OCI-LY3 (cell line): Measurements from ENCODE around the gene MCTP2.

Source experiments
- H2AFZ ChIP-seq: fragments of 200-600, 300-600 bp; shearing (Covaris generic); 2 replicates; pipeline ENCODE4 v1.6.0; 2014; ENCODE audit warnings: antibody characterized with exemption, low read depth, low read length
- H3K27ac ChIP-seq: fragments of 200-600, 300-600 bp; sonication (generic); 2 replicates; pipeline ENCODE4 v1.5.1; 2014; ENCODE audit warnings: mild to moderate bottlenecking, low read length, moderate library complexity, mixed read lengths
- H3K27me3 ChIP-seq: fragments of 200-600, 300-600 bp; sonication (generic); 2 replicates; pipeline ENCODE4 v1.6.1; 2014; ENCODE audit warnings: low read depth, low read length, mixed read lengths
- H3K36me3 ChIP-seq: fragments of 200-600, 300-600 bp; sonication (generic); replicated peaks from 2 replicates; pipeline ENCODE3; 2014; ENCODE audit warnings: low read depth, low read length, mixed read lengths
- H3K4me1 ChIP-seq: fragments of 300-600, 200-600 bp; sonication (generic); 2 replicates; pipeline ENCODE4 v1.6.1; 2014; ENCODE audit warnings: low read length, mixed read lengths
- H3K4me2 ChIP-seq: fragments of 200-600, 300-600 bp; sonication (generic); 2 replicates; pipeline ENCODE4 v1.6.1; 2014; ENCODE audit warnings: low read length, mixed read lengths
- H3K4me3 ChIP-seq: fragments of 300-600, 200-600 bp; sonication (generic); 2 replicates; pipeline ENCODE4 v1.5.1; 2014; ENCODE audit warnings: antibody characterized with exemption, mild to moderate bottlenecking, low read length, moderate library complexity
- H3K79me2 ChIP-seq: fragments of 300-600, 200-600 bp; shearing (Covaris generic); 2 replicates; pipeline ENCODE4 v1.6.1; 2014; ENCODE audit warnings: mild to moderate bottlenecking, low read length, mixed read lengths
- H3K9ac ChIP-seq: fragments of 300-600, 200-600 bp; shearing (Covaris generic); 2 replicates; pipeline ENCODE4 v1.6.0; 2014; ENCODE audit warnings: mild to moderate bottlenecking, low read length, moderate library complexity
- H3K9me3 ChIP-seq: fragments of 200-600, 300-600 bp; shearing (Covaris generic); 2 replicates; pipeline ENCODE4 v1.6.1; 2014; ENCODE audit warnings: low read length, mixed read lengths; ENCODE audit not compliant: insufficient read depth
- H4K20me1 ChIP-seq: fragments of 200-600, 300-600 bp; sonication (generic); 2 replicates; pipeline ENCODE4 v1.6.1; 2016; ENCODE audit warnings: low read length, mixed read lengths; ENCODE audit not compliant: insufficient read depth
- EZH2phosphoT487 ChIP-seq: fragments of 200-600 bp; shearing (Covaris generic); IDR thresholded peaks from 2 replicates; pipeline ENCODE4 v1.6.1; 2018; ENCODE audit warnings: antibody characterized with exemption, mixed run types, low read depth
- TF ChIP-seq, protein P1 (sequence below): fragments of 200-600, 300-600 bp; sonication (generic); IDR thresholded peaks from 2 replicates; pipeline ENCODE4 v1.5.1; 2014; ENCODE audit warnings: antibody characterized with exemption, low read length, low read depth

Gene MCTP2

GRCh38 chr15:94297558-94297957 is 66.2 kb downstream of the MCTP2 start:
- H3K4me3 ChIP-seq, result no peak overlapping the region
- no peak overlapping the region for H2AFZ ChIP-seq
- H3K36me3 ChIP-seq, result no peaks in the 10 kb centered on the region
- no peak overlapping the region for H3K27ac ChIP-seq
- peaks cover 11% of the 10 kb centered on the region; the same call in 1 of the 2 replicates for H3K27me3 ChIP-seq
- peaks cover 3% of the 10 kb centered on the region; the same call in 1 of the 2 replicates for H3K9me3 ChIP-seq
- peak overlapping the region; percentile 25 for H3K4me2 ChIP-seq
- no peak overlapping the region for H3K9ac ChIP-seq
- no peaks in the 10 kb centered on the region for H3K79me2 ChIP-seq
- H4K20me1 ChIP-seq, result no peaks in the 10 kb centered on the region
- TF ChIP-seq EZH2phosphoT487, result no peak
- TF ChIP-seq, protein P1, sequence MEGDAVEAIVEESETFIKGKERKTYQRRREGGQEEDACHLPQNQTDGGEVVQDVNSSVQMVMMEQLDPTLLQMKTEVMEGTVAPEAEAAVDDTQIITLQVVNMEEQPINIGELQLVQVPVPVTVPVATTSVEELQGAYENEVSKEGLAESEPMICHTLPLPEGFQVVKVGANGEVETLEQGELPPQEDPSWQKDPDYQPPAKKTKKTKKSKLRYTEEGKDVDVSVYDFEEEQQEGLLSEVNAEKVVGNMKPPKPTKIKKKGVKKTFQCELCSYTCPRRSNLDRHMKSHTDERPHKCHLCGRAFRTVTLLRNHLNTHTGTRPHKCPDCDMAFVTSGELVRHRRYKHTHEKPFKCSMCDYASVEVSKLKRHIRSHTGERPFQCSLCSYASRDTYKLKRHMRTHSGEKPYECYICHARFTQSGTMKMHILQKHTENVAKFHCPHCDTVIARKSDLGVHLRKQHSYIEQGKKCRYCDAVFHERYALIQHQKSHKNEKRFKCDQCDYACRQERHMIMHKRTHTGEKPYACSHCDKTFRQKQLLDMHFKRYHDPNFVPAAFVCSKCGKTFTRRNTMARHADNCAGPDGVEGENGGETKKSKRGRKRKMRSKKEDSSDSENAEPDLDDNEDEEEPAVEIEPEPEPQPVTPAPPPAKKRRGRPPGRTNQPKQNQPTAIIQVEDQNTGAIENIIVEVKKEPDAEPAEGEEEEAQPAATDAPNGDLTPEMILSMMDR, result no peak; the same call in 1 of the 2 replicates
- H3K4me1 ChIP-seq, result peaks cover 11% of the 10 kb centered on the region

GRCh38 chr15:94298364-94298763 is 67.0 kb downstream of the MCTP2 start:
- H3K9me3 ChIP-seq, result peaks cover 3% of the 10 kb centered on the region; the same call in 1 of the 2 replicates
- H4K20me1 ChIP-seq, result no peaks in the 10 kb centered on the region
- no peak overlapping the region for H2AFZ ChIP-seq
- no peaks in the 10 kb centered on the region for H3K79me2 ChIP-seq
- H3K4me2 ChIP-seq, result no peak overlapping the region
- no peaks in the 10 kb centered on the region for H3K36me3 ChIP-seq
- no peak overlapping the region for H3K9ac ChIP-seq
- no peak overlapping the region for H3K27ac ChIP-seq
- peaks cover 11% of the 10 kb centered on the region; the same call in 1 of the 2 replicates for H3K27me3 ChIP-seq
- peaks cover 11% of the 10 kb centered on the region for H3K4me1 ChIP-seq
- no peak for TF ChIP-seq EZH2phosphoT487
- TF ChIP-seq, protein P1, result no peak
- H3K4me3 ChIP-seq, result no peak overlapping the region

GRCh38 chr15:94300612-94301011 is 69.3 kb downstream of the MCTP2 start:
- Histone ChIP-seq H3K27me3 (peaks cover 19% of the 10 kb centered on the region; the same call in 1 of the 2 replicates), H3K79me2 (no peaks in the 10 kb centered on the region), H4K20me1 (no peaks in the 10 kb centered on the region), H3K4me1 (peaks cover 13% of the 10 kb centered on the region), H3K4me3 (no peak overlapping the region), H3K36me3 (no peaks in the 10 kb centered on the region), H3K4me2 (no peak overlapping the region), H3K9ac (no peak overlapping the region), H3K9me3 (peaks cover 3% of the 10 kb centered on the region; the same call in 1 of the 2 replicates), H3K27ac (no peak overlapping the region), H2AFZ (no peak overlapping the region)
- TF ChIP-seq, protein P1, result no peak
- no peak for TF ChIP-seq EZH2phosphoT487

GRCh38 chr15:94305133-94305532 is 73.8 kb downstream of the MCTP2 start:
- Histone ChIP-seq H3K27ac (no peak overlapping the region), H3K4me3 (no peak overlapping the region), H3K9ac (no peak overlapping the region), H3K79me2 (no peaks in the 10 kb centered on the region), H2AFZ (no peak overlapping the region), H4K20me1 (no peaks in the 10 kb centered on the region), H3K4me2 (no peak overlapping the region), H3K27me3 (peaks cover 16% of the 10 kb centered on the region), H3K4me1 (peaks cover 18% of the 10 kb centered on the region), H3K36me3 (no peaks in the 10 kb centered on the region), H3K9me3 (no peaks in the 10 kb centered on the region)
- TF ChIP-seq, protein P1, result no peak
- TF ChIP-seq EZH2phosphoT487, result no peak
